OCI-LY7 (cell line): Measurements from ENCODE around the gene POPDC2. TPM values are rescaled to one million over a fixed set of nuclear protein-coding genes. Genes with fewer than 3 reads are reported as not detected.

Experiments
- BruUV-seq: library from RNA; stranded (reverse); fragments of 400-500 nt; replicated peaks from 2 replicates; lab custom pipeline; 2021; lab: Mats Ljungman, UMichigan
- CTCF ChIA-PET: fragments of 300-600 bp; sonication (Branson Sonifier 250); formaldehyde crosslinking; loops from one replicate; lab custom pipeline; 2022; ENCODE audit warnings: antibody characterized with exemption; ENCODE audit not compliant: unreplicated experiment; lab: Charles Lee
- POLR2A ChIA-PET: fragments of 300-600 bp; sonication (Branson Sonifier 250); formaldehyde crosslinking; loops from one replicate; lab custom pipeline; 2022; ENCODE audit warnings: antibody characterized with exemption; lab: Charles Lee
- DNase-seq: peaks from one replicate; pipeline ENCODE4 v3.0.0-alpha.2; 2015; ENCODE audit warnings: low spot score
- H2AFZ ChIP-seq: fragments of 200-600 bp; sonication (generic), shearing (Covaris generic); 2 replicates; pipeline ENCODE4 v1.6.1; 2014; ENCODE audit warnings: mild to moderate bottlenecking, antibody characterized with exemption, low read length, moderate library complexity
- H3K27ac ChIP-seq: fragments of 200-600 bp; sonication (generic); 2 replicates; pipeline ENCODE4 v1.5.1; 2014; ENCODE audit warnings: mixed run types, low read depth, mild to moderate bottlenecking, moderate library complexity, low read length, inconsistent platforms; ENCODE audit not compliant: poor library complexity, severe bottlenecking
- H3K36me3 ChIP-seq: fragments of 200-600 bp; sonication (generic); 2 replicates; pipeline ENCODE4 v1.6.1; 2014; ENCODE audit warnings: mild to moderate bottlenecking, antibody characterized with exemption, low read length, moderate library complexity, mixed read lengths; ENCODE audit not compliant: insufficient read depth
- H3K4me1 ChIP-seq: fragments of 200-600 bp; sonication (generic); 2 replicates; pipeline ENCODE4 v1.5.1; 2014; ENCODE audit warnings: mild to moderate bottlenecking, low read length; ENCODE audit not compliant: insufficient read depth, poor library complexity, severe bottlenecking
- H3K4me2 ChIP-seq: fragments of 200-600 bp; sonication (generic); 2 replicates; pipeline ENCODE4 v1.6.1; 2014; ENCODE audit warnings: mild to moderate bottlenecking, low read length
- H3K4me3 ChIP-seq: fragments of 200-600 bp; sonication (generic); 2 replicates; pipeline ENCODE4 v1.5.1; 2014; ENCODE audit warnings: mild to moderate bottlenecking, low read depth, low read length; ENCODE audit not compliant: poor library complexity, severe bottlenecking
- H3K79me2 ChIP-seq: fragments of 200-600 bp; sonication (generic); 2 replicates; pipeline ENCODE4 v1.6.1; 2016; ENCODE audit warnings: low read depth, mild to moderate bottlenecking, low read length, moderate library complexity, mixed read lengths; ENCODE audit not compliant: insufficient read depth
- H3K9me2 ChIP-seq: fragments of 200-600 bp; sonication (generic); 2 replicates; pipeline ENCODE4 v1.6.1; 2016; ENCODE audit warnings: mild to moderate bottlenecking, low read length, mixed read lengths; ENCODE audit not compliant: insufficient read depth
- H3K9me3 ChIP-seq: fragments of 200-600 bp; sonication (generic); 2 replicates; pipeline ENCODE4 v1.6.1; 2014; ENCODE audit warnings: mild to moderate bottlenecking, mixed run types, low read length, mixed read lengths
- H4K20me1 ChIP-seq: fragments of 200-600 bp; sonication (generic); 2 replicates; pipeline ENCODE4 v1.6.1; 2014; ENCODE audit warnings: mild to moderate bottlenecking, antibody characterized with exemption, low read length, moderate library complexity, mixed read lengths; ENCODE audit not compliant: insufficient read depth
- EZH2phosphoT487 ChIP-seq: fragments of 200-600 bp; sonication (generic); IDR thresholded peaks from 2 replicates; pipeline ENCODE4 v1.6.1; 2018; ENCODE audit warnings: low read depth, borderline replicate concordance, mild to moderate bottlenecking, mixed run types, antibody characterized with exemption, low read length, moderate library complexity, mixed read lengths
- intact Hi-C: fragments of 100-400 bp; cut with micrococcal nuclease; formaldehyde crosslinking; loops from one replicate; pipeline ENCODE4 v1.10.0; 2022; ENCODE audit not compliant: unreplicated experiment
- total RNA-seq, 2 experiments: library from RNA; depleted of rRNA in 1 of 2; stranded (reverse); fragments of >200 nt in 1 of 2; shearing (Covaris generic) in 1 of 2; gene quantifications; 2 replicates each; pipeline ENCODE4 v1.2.3, GENCODE V29; 2014 to 2022
- TF ChIP-seq, protein P1 (sequence below): fragments of 200-600 bp; sonication (generic); conservative IDR thresholded peaks from 2 replicates; pipeline ENCODE4 v1.5.1; 2014; ENCODE audit warnings: mild to moderate bottlenecking, antibody characterized with exemption, low read length, moderate library complexity, mixed read lengths

The POPDC2 gene
- total RNA-seq, 2 experiments from 2014 or later: 0.16 to 1.3 TPM

GRCh38 chr3:119613872-119614271 is 46.5 kb downstream of the POPDC2 start:
- Histone ChIP-seq H3K9me3 (no peaks in the 10 kb centered on the region), H3K27ac (no peak overlapping the region), H3K36me3 (no peaks in the 10 kb centered on the region), H3K4me1 (no peaks in the 10 kb centered on the region), H2AFZ (no peak overlapping the region), H3K9me2 (no peaks in the 10 kb centered on the region), H3K4me3 (no peak overlapping the region), H3K79me2 (no peaks in the 10 kb centered on the region), H3K4me2 (no peak overlapping the region), H4K20me1 (no peaks in the 10 kb centered on the region)
- BruUV-seq: no TSS peak
- no peak for DNase-seq
- TF ChIP-seq, protein P1, sequence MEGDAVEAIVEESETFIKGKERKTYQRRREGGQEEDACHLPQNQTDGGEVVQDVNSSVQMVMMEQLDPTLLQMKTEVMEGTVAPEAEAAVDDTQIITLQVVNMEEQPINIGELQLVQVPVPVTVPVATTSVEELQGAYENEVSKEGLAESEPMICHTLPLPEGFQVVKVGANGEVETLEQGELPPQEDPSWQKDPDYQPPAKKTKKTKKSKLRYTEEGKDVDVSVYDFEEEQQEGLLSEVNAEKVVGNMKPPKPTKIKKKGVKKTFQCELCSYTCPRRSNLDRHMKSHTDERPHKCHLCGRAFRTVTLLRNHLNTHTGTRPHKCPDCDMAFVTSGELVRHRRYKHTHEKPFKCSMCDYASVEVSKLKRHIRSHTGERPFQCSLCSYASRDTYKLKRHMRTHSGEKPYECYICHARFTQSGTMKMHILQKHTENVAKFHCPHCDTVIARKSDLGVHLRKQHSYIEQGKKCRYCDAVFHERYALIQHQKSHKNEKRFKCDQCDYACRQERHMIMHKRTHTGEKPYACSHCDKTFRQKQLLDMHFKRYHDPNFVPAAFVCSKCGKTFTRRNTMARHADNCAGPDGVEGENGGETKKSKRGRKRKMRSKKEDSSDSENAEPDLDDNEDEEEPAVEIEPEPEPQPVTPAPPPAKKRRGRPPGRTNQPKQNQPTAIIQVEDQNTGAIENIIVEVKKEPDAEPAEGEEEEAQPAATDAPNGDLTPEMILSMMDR: no peak
- TF ChIP-seq EZH2phosphoT487: no peak
- intact Hi-C loops: no loop called here
- ChIA-PET CTCF (no interaction called here), POLR2A (no interaction called here)

DNA sequence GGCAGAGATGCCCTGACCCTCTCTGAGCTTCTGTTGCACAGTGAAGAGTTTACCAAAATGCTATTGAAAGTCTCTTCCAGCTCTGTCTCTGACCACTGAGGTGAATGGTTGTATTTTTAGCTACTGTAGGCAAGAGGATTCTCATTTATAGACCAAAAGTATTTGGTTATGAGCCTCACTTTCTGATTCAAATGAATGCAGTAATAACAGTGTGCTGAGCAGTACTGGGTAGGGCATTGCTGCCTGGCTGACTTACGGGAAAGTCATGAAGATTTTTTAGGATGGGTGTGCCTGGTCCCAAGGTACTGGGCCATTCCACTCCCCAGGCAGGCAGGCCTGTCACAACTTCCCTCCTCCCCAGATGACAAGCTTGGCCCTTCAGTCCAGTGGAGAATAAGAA is 47.2 kb downstream of the POPDC2 start:
- Histone ChIP-seq H3K79me2 (no peaks in the 10 kb centered on the region), H3K9me2 (no peaks in the 10 kb centered on the region), H2AFZ (no peak overlapping the region), H3K36me3 (no peaks in the 10 kb centered on the region), H3K9me3 (no peaks in the 10 kb centered on the region), H4K20me1 (no peaks in the 10 kb centered on the region), H3K4me3 (no peak overlapping the region), H3K4me2 (no peak overlapping the region), H3K4me1 (no peaks in the 10 kb centered on the region), H3K27ac (no peak overlapping the region)
- DNase-seq: no peak
- intact Hi-C loops: no loop called here
- POLR2A ChIA-PET: no interaction called here
- BruUV-seq: no TSS peak
- CTCF ChIA-PET: no interaction called here
- TF ChIP-seq, protein P1: no peak
- TF ChIP-seq EZH2phosphoT487: no peak

GRCh38 chr3:119611664-119612063 is 48.7 kb downstream of the POPDC2 start:
- intact Hi-C loops: no loop called here
- Histone ChIP-seq H4K20me1 (no peaks in the 10 kb centered on the region), H3K4me1 (no peaks in the 10 kb centered on the region), H3K4me2 (no peak overlapping the region), H3K9me3 (no peaks in the 10 kb centered on the region), H2AFZ (no peak overlapping the region), H3K9me2 (no peaks in the 10 kb centered on the region), H3K4me3 (no peak overlapping the region), H3K79me2 (no peaks in the 10 kb centered on the region), H3K36me3 (no peaks in the 10 kb centered on the region), H3K27ac (no peak overlapping the region)
- no peak for TF ChIP-seq EZH2phosphoT487
- TF ChIP-seq, protein P1: no peak
- ChIA-PET POLR2A (no interaction called here), CTCF (no interaction called here)
- DNase-seq: no peak
- BruUV-seq: no TSS peak
